Gastrocnemius medialis (tissue), 4 donors: ENCODE measurements around the gene CXorf66.
"Not testable (repeated sequence)": the region's sequence is repeated elsewhere in the genome, so short reads cannot be mapped to it uniquely, and the experiment has no call there.

ENCODE experiments used
- POLR2A ChIP-seq, 2 donors: fragments of 450-650 bp; IDR thresholded peaks; one replicate each; pipeline ENCODE4 v1.6.1; 2017; ENCODE audit warnings: antibody characterized with exemption in 2 of 2, mild to moderate bottlenecking in 2 of 2, moderate library complexity in 2 of 2
- TF ChIP-seq, protein P1 (sequence below), 5 experiments: fragments of 450-650 bp in 3 of 5; fragments of 200-600 bp in 2 of 5; sonication (generic) in 2 of 5; IDR thresholded peaks in 4 of 5; conservative IDR thresholded peaks in 1 of 5; 1 replicate in 4 of 5; 2 replicates in 1 of 5; pipeline ENCODE4 v1.5.1; 2016 to 2019; ENCODE audit warnings: antibody characterized with exemption in 5 of 5, mild to moderate bottlenecking in 3 of 5, moderate library complexity in 3 of 5

DNA sequence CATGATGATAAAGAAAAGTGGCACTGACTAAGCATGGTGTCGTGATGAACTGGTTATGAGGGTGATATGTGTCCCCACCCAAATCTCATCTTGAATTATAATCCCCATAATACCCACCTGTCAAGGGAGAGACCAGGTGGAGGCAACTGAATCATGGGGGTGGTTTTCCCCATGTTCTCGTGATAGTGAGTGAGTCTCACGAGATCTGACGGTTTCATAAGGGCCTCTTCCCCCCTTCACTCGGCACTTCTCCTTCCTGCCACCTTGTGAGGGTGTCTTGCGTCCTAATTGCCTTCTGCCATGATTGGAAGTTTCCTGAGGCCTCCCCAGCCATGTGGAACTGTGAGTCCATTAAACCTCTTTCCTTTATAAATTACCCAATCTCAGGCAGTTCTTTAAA, 44.2 kb downstream of the CXorf66 start:
- TF ChIP-seq, protein P1, sequence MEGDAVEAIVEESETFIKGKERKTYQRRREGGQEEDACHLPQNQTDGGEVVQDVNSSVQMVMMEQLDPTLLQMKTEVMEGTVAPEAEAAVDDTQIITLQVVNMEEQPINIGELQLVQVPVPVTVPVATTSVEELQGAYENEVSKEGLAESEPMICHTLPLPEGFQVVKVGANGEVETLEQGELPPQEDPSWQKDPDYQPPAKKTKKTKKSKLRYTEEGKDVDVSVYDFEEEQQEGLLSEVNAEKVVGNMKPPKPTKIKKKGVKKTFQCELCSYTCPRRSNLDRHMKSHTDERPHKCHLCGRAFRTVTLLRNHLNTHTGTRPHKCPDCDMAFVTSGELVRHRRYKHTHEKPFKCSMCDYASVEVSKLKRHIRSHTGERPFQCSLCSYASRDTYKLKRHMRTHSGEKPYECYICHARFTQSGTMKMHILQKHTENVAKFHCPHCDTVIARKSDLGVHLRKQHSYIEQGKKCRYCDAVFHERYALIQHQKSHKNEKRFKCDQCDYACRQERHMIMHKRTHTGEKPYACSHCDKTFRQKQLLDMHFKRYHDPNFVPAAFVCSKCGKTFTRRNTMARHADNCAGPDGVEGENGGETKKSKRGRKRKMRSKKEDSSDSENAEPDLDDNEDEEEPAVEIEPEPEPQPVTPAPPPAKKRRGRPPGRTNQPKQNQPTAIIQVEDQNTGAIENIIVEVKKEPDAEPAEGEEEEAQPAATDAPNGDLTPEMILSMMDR (IDR thresholded peaks at IDR 0.05 in 4 of 5, conservative IDR thresholded peaks at IDR 0.05 in 1 of 5), result not testable (repeated sequence)
- TF ChIP-seq POLR2A (IDR thresholded peaks at IDR 0.05), result not testable (repeated sequence)
